Stimulated activated CD8-positive, alpha-beta memory T cell treated with anti-CD3 and anti-CD28 coated beads, Interleukin-12 subunit alpha, Interleukin-12 subunit beta, amount 100 ng/mL, for 1 hour (primary cell): ENCODE measurements around the gene SPATA22.
"Not testable (repeated sequence)": the region's sequence is repeated elsewhere in the genome, so short reads cannot be mapped to it uniquely, and the experiment has no call there.

Experiments used
- DNase-seq: peaks from one replicate; pipeline ENCODE4 v3.0.0-alpha.2; 2020; ENCODE audit warnings: low read depth

SPATA22 gene

GRCh38 chr17:3474212-3474611 lies 2.6 kb upstream of the SPATA22 start:
- DNase-seq, result no peak

DNA sequence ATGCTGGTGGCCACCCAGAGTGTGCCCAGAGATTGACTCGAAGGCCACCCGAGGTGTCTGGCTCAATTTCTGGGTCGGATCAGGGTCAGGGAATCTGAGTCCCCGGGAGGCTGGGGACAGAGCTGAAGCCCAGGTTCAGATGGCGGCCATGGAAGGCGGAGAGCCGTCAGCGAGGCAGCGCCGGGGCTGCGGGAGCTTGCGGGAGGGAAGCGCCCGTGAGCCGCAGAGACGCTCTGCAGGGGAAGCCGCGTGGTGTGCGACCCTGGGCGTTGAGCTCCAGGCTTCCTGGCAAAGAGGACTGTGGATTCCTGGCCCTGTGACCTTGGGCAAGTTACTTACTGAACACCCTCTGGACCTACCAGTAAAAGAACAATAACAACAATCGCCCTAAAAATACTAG lies 518 bp upstream of the SPATA22 start:
- DNase-seq, result no peak

DNA sequence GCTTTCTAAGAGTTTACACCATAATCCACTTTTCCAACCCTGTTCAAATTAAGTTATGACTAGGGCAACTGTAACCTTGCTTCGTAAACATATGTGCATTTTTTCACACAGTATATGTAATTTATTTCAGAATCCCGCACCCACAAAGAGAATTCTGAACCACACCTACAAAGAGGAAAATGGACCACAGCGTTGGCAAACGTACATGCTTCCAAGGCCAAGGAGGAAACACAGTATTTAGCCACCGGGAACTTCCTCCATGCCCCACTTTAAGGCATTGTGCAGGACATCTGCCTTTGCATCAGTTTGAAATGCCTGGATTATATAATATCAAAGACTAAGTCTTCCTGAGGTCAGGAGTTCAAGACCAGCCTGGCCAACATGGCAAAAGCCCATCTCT lies 2.1 kb downstream of the SPATA22 start:
- DNase-seq, result no peak

DNA sequence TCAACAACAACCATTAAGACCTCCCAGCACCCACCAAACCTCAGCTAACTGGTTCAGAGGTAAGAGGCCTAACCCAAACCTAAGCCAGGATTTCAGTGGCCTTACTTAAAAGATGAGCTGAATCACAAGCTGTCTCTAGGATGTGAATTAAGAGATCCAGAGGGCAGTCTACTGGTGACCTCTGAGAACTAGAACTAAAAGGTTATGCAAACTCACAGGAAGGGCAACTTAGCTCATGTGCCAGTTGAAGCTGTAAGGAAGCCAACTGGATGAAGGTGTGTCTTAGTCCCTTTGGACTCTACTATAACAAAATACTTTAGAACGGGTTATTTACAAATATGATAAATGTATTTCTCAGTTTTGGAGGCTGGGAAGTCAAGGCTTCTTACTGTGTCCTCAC lies 5.3 kb downstream of the SPATA22 start:
- DNase-seq, result not testable (repeated sequence)

DNA sequence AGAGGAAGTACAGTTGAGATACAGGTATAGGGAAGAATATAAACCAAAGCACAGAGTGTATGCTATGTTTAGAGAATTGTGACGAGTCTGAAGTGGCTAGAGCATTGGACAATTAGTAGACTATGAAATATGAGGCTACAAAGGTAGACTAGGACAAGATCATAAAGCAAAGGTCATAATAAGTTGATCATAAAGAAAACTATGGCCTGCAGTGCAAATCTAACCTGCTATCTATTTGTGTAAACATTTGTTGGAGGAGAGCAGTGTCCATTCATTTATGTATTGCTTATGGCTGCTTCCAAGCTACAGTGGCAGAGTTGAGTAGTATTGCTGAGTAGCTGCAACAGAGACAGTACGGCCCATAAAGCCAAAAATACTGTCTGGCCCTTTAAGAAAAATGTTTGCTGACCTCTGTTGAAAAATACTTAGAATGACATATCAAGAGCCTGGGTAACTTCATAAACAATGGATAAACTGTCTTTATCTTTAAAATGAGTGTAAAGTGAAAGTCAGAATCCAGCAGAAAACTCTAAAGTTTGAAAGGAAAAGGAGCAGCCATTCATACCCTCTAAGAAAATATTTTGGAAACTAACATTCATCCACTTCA lies 23.5 kb downstream of the SPATA22 start:
- DNase-seq, result no peak

DNA sequence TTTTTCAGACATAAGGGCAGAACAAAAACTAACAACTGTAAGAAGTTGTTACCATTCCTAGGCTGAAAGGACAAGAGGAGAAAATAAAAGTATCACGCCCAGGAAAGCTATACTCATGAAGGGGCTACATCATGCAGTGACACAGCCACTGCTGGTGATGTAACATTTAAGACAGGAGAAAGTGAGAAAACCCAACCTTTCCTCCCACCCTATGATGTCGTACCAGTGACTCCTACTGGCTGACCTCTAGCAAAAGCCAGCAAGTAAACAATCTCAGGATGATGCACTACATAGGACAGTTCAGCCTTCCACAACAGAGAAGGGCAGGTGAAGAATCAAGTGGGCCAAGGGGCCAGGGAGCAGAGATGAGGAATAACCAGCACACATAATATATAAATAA lies 24.0 kb downstream of the SPATA22 start:
- DNase-seq, result no peak

DNA sequence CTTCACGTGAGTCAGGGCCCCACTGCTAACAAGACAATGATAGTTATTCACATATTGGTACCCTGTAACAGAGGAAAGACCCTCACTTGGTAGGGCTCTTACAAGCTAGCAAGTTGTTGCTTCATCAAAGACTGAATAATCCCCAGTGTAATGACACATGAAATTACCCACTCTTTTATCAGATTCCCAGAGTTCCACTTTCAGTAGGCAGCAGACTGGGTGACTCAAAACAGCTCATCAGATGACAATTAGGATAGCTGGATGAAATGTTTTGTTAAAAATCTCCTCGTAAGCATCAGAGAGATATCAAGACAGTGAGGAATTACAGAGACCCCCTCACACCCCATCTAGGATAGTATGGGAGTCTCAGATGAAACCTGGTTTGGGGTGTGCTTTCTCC lies 31.2 kb downstream of the SPATA22 start:
- no peak for DNase-seq

DNA sequence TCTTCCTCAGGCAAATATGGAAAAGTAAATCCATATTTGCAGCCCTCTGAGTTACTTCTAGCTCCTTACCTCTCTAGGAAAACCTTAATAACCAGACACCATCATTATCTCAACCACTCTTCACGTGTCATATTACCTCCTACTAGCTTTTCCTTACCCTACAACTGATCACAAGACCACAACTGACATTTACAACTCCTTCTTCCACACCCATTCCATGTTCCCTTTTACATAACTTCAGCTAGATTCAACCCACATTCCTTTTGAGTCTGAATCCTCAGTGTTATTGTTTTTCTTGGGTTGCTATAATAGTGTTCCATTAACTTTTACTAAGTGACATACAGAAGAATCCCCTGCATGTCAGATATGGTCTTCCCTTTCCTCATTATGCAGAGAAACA lies 33.3 kb downstream of the SPATA22 start:
- DNase-seq, result no peak

- no peak for DNase-seq
These were observed 37.9 kb downstream of the SPATA22 start, which contains the start of gene OR1E2 for GRCh38 chr17:3433741-3434140. TSS of gene OR1E2 (minus strand) at chr17:3433841. CDS start at chr17:3433841, 0 bp downstream.

- DNase-seq, result not testable (repeated sequence)
These were observed 38.4 kb downstream of the SPATA22 start for GRCh38 chr17:3433215-3433614.

DNA sequence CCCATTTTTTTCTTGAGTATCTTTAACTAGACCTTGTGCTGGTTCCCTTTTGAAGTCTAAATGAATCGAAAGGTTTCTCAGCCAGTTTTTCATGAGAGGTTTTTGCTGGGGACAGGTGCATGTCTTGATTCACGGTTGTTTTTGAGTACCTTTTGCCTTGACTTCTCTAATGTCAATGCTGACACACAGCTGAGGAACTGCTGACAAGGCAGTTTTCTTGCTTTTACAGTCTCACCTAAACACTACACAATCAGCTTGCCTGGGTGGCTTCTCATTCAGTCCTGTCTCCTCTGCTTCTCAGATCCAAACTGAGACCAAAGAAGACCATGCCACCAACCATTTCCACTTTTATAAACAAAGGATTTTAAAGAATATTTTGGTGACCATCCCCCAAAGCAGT lies 53.4 kb downstream of the SPATA22 start:
- DNase-seq, result no peak

- no peak for DNase-seq
These were observed 56.0 kb downstream of the SPATA22 start for GRCh38 chr17:3415610-3416009.

DNA sequence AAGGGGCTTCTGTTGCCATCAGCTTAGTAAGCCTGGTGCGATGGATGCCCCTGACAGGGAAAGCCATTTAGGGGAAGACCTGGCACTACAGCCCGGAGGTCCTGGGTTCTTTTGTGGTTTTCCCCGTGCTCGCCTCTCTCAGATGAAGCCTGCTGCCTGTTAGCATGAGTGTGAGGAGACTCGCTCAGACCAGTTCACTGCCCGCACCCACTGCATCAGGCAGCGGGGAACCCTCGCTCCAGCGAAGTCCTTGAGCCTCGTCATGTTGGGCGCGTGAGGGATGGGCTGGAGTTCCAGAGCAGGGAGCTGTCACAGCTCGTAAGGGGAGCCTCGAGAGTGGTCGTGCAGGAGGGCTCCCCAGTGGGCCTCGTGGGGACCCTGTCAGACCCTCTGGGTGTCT lies 59.4 kb downstream of the SPATA22 start:
- DNase-seq, result not testable (repeated sequence)

- no peak for DNase-seq
These were observed 60.5 kb downstream of the SPATA22 start, which contains the start of gene OR3A3 for GRCh38 chr17:3411070-3411469. TSS of gene OR3A3 (plus strand) at chr17:3411370.

- DNase-seq, result not testable (repeated sequence)
These were observed 67.8 kb downstream of the SPATA22 start for GRCh38 chr17:3403856-3404255.

DNA sequence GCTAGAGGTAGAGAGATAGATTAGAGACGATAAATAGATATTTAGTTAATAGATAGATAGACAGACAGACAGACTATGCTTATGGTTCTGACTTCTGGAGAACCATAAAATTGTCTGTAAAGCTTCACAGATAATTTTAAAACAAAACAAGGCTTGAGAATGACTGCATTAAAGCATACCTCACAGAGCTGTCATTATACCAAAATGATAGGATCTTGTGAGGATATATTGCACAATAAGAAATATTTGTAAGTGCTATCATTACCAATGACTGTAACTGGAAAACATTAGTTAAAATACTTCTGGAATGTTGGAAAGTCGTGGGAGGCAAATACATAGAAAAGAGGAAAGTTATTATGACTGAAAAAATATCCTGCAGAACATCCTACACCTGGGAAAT lies 69.8 kb downstream of the SPATA22 start:
- no peak for DNase-seq

- DNase-seq, result no peak
These were observed 71.6 kb downstream of the SPATA22 start for GRCh38 chr17:3400055-3400454.

DNA sequence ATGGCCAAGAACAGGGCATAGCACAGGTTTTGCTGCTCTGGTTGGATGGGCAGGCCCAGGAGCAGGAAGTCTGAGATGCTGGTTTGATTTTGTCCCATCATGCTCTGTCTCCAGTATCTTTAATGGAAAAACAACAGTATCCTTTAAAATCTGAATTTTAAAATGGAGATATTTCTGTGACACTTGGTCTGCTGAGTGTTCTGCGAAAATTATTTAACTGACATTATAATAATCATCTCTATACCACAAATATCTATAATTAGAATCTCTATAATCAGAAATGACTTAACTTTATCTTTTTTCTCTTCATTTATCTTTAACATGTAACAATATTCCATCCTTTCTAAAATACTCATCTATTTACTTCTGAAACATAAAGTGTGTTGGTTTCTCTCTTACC lies 73.3 kb downstream of the SPATA22 start, which contains the start of gene OR1E1:
TSS of gene OR1E1 (minus strand) at position 101 of the 400 bp plus-strand sequence. CDS start at position 101, 0 bp downstream.
- DNase-seq, result no peak

DNA sequence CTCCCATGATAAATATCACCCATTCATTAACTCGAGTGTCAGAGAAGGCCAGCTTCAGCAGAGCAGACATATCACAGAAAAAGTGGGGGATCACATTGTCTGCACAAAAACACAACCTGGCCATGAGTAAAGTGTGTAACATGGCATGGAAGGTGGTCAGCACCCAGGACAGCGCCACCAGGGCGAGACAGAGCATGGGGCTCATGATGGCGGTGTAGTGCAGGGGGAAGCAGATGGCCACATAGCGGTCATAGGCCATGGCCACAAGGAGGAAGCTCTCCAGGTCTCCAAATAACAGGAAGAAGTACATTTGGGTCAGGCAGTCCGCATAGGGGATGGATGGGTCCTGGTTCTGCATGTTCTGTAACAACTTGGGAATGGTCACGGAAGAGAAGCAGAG lies 73.8 kb downstream of the SPATA22 start:
- not testable (repeated sequence) for DNase-seq
